Measurements from ENCODE around the gene SFMBT2.

DNA sequence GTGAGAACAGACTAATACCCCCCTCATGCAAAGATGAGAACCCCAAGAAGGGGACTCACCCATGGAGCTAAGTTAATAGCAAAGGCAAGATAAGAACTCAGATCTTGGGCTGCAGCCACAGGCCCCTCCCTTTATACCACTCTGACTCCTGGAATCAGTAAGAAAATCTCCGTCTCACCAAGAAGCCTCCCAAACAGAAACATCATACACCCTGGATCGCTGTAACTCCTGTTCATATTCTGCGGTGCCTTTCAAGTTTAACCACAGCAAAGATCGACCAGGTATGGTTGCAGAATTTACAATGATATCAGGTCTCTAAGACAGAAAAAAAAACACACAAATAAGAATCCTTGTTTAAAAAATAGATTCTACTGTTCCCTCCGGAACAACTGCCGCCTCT, 47.1 kb downstream of the SFMBT2 start:
- TF ChIP-seq, protein P1, sequence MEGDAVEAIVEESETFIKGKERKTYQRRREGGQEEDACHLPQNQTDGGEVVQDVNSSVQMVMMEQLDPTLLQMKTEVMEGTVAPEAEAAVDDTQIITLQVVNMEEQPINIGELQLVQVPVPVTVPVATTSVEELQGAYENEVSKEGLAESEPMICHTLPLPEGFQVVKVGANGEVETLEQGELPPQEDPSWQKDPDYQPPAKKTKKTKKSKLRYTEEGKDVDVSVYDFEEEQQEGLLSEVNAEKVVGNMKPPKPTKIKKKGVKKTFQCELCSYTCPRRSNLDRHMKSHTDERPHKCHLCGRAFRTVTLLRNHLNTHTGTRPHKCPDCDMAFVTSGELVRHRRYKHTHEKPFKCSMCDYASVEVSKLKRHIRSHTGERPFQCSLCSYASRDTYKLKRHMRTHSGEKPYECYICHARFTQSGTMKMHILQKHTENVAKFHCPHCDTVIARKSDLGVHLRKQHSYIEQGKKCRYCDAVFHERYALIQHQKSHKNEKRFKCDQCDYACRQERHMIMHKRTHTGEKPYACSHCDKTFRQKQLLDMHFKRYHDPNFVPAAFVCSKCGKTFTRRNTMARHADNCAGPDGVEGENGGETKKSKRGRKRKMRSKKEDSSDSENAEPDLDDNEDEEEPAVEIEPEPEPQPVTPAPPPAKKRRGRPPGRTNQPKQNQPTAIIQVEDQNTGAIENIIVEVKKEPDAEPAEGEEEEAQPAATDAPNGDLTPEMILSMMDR (IDR thresholded peaks at IDR 0.05) = no peak
- TF ChIP-seq POLR2A (IDR thresholded peaks at IDR 0.05) (no peak), POLR2AphosphoS5 (IDR thresholded peaks at IDR 0.05) (no peak)
